Body of pancreas (tissue), 4 donors: Measurements from ENCODE around the gene NTRK2.

Source experiments
- CTCF ChIP-seq, 7 experiments: fragments of 450-650 bp in 4 of 7; fragments of 200-600 bp in 3 of 7; sonication (generic) in 3 of 7; IDR thresholded peaks; one replicate each; pipeline ENCODE4 v1.5.1; 2016 to 2019; ENCODE audit warnings: antibody characterized with exemption in 7 of 7
- POLR2A ChIP-seq, 3 donors: fragments of 450-650 bp; IDR thresholded peaks; one replicate each; pipeline ENCODE4 v1.6.1; 2016; ENCODE audit warnings: antibody characterized with exemption in 3 of 3, mild to moderate bottlenecking in 2 of 3

- TF ChIP-seq CTCF (IDR thresholded peaks at IDR 0.05) (no peak), POLR2A (IDR thresholded peaks at IDR 0.05) (no peak)
Observed at GRCh38 chr9:84723426-84723825, 53.9 kb downstream of the NTRK2 start.
